Lower leg skin (tissue), 4 donors: Measurements from ENCODE around the gene CA7. TPM values are rescaled to one million over a fixed set of nuclear protein-coding genes. Genes with fewer than 3 reads are reported as not detected.
A peak's percentile ranks its signal among the peaks of the same experiment; 100 is the strongest.

ENCODE experiments used
- DNase-seq, 2 donors: peaks; one replicate each; pipeline ENCODE4 v3.0.0-alpha.2; 2019; ENCODE audit warnings: low spot score in 2 of 2
- H3K4me3 ChIP-seq: fragments of 200-600 bp; sonication (generic); 2 replicates; pipeline ENCODE4 v1.5.1; 2017; ENCODE audit warnings: mild to moderate bottlenecking, low read depth; ENCODE audit not compliant: poor library complexity, severe bottlenecking
- CTCF ChIP-seq, 3 donors: fragments of 450-650 bp; IDR thresholded peaks; one replicate each; pipeline ENCODE4 v1.5.1; 2016; ENCODE audit warnings: antibody characterized with exemption in 3 of 3, mild to moderate bottlenecking in 3 of 3, moderate library complexity in 2 of 3
- POLR2A ChIP-seq, 2 donors: fragments of 450-650 bp; IDR thresholded peaks; one replicate each; pipeline ENCODE4 v1.6.1; 2016 to 2017; ENCODE audit warnings: antibody characterized with exemption in 2 of 2, mild to moderate bottlenecking in 1 of 2, moderate library complexity in 1 of 2
- WGBS, 2 donors: methylation state at CpG; one replicate each; pipeline ENCODE4 v1.1.5; 2018; 5-methylcytosine and 5-hydroxymethylcytosine counted together
- intact Hi-C: fragments of 100-400 bp; cut with DNase I; formaldehyde crosslinking; loops from one replicate; pipeline ENCODE4 v1.15.0; 2023; ENCODE audit warnings: low total_unique reads
- total RNA-seq, 4 donors: library from RNA; depleted of rRNA; stranded (reverse); fragments of >200 nt; gene quantifications; one replicate each; pipeline ENCODE4 v1.1.0, GENCODE V29; 2016

The CA7 gene
- total RNA-seq, result not detected

GRCh38 chr16:66844342-66845079 lies at the start of gene CA7:
Gene CA7 (plus strand): TSS chr16:66844414. CDS start chr16:66844488, 74 bp downstream.
- peak in 1 of 2 donors; percentile 80 for DNase-seq
- H3K4me3 ChIP-seq, result peak within 1 kb of the TSS; percentile 26
- TF ChIP-seq POLR2A (IDR thresholded peaks at IDR 0.05), result no peak
- no peak for TF ChIP-seq CTCF (IDR thresholded peaks at IDR 0.05)
- intact Hi-C loops, result no loop called here
- WGBS, 2 donors, result 1% methylated on average over 40 to 65 of the region's 79 CpGs

- intact Hi-C loops, result no loop called here
- DNase-seq, result no peak
- H3K4me3 ChIP-seq, result no peak overlapping the region
- TF ChIP-seq POLR2A (IDR thresholded peaks at IDR 0.05), result no peak
- no peak for TF ChIP-seq CTCF (IDR thresholded peaks at IDR 0.05)
- WGBS, 2 donors, result 71 to 73% methylated on average over 2 of the region's 2 CpGs
Observed at GRCh38 chr16:66798161-66798560, 46.1 kb upstream of the CA7 start.

- no peak overlapping the region for H3K4me3 ChIP-seq
- no peak for DNase-seq
- no peak for TF ChIP-seq POLR2A (IDR thresholded peaks at IDR 0.05)
- TF ChIP-seq CTCF (IDR thresholded peaks at IDR 0.05), result no peak
- intact Hi-C loops, result no loop called here
- 94 to 95% methylated on average over 14 to 18 of the region's 19 CpGs for WGBS, 2 donors
Observed at GRCh38 chr16:66800856-66801255, 43.4 kb upstream of the CA7 start.

GRCh38 chr16:66801320-66802105 lies 42.7 kb upstream of the CA7 start, which contains the start of gene TERB1:
Gene TERB1 (minus strand): TSS chr16:66801584. CDS start chr16:66796798, 4,786 bp downstream.
- WGBS, 2 donors, result 95 to 96% methylated on average over 56 of the region's 56 CpGs
- H3K4me3 ChIP-seq, result no peak within 1 kb of the TSS
- intact Hi-C loops, result no loop called here
- DNase-seq, result no peak
- TF ChIP-seq POLR2A (IDR thresholded peaks at IDR 0.05), result no peak
- TF ChIP-seq CTCF (IDR thresholded peaks at IDR 0.05), result no peak

- no peak for DNase-seq
- 83 to 93% methylated on average over 5 of the region's 5 CpGs for WGBS, 2 donors
Observed at GRCh38 chr16:66802159-66802558, 42.1 kb upstream of the CA7 start.

More at GRCh38 chr16:66802159-66802558, 42.1 kb upstream of the CA7 start:
- intact Hi-C loops, result no loop called here
- H3K4me3 ChIP-seq, result no peak overlapping the region
- TF ChIP-seq CTCF (IDR thresholded peaks at IDR 0.05), result no peak
- TF ChIP-seq POLR2A (IDR thresholded peaks at IDR 0.05), result no peak
